ENCODE results near the gene UBA3. TPM values are rescaled to one million over a fixed set of nuclear protein-coding genes. Genes with fewer than 3 reads are reported as not detected.
A peak's percentile ranks its signal among the peaks of the same experiment; 100 is the strongest.

The UBA3 gene
- total and polyA plus RNA-seq, 2 donors (not counting 3 experiments of a cell fraction or from before 2014, with no cell fraction given), result 39.4 to 84.6 TPM

GRCh38 chr3:69032142-69032541, 48.0 kb downstream of the UBA3 start:
- no TSS peak for BruUV-seq (replicated peaks)
- ChIA-PET CTCF (interaction anchor here (0.9 to 2.2 kb wide), 4 partner anchors 11 to 274 kb away, joined by 3 to 14 read pairs (median 6); partner anchors contain the start of gene EOGT), POLR2A (interaction anchor here (0.7 to 3.2 kb wide), 3 partner anchors 19 to 773 kb away, joined by 3 to 8 read pairs (median 5); partner anchors contain the start of gene EOGT)
- H3K9me1 ChIP-seq (replicated peaks; ENCODE audit: control insufficient read depth, extremely low read depth, insufficient read depth, low read length), result no peaks in the 10 kb centered on the region
- H4K20me1 ChIP-seq (replicated peaks; ENCODE audit: control insufficient read depth, extremely low read depth, insufficient read depth, low read length), result no peaks in the 10 kb centered on the region
- peaks cover 25% of the 10 kb centered on the region for H3K4me1 ChIP-seq (ENCODE audit: control insufficient read depth, extremely low read depth, insufficient read depth, low read length)
- H3K9ac ChIP-seq (replicated peaks; ENCODE audit: extremely low read depth, insufficient read depth, low read length), result peak overlapping the region; percentile 41
- dilution Hi-C loops (cut with MboI; ENCODE audit: extremely low pct_ligation_motif_present, low sequenced_read_pairs), result no loop called here
- intact Hi-C loops (cut with micrococcal nuclease), result loop anchor here (2.0 kb wide), 1 partner anchor 51 kb away; no protein-coding TSS in a partner anchor
- FAIRE-seq (no peak), DNase-seq (ENCODE audit: low read depth, low spot score) (peak; percentile 74)
- peaks cover 7 to 29% of the 10 kb centered on the region in 2 experiments for H3K36me3 ChIP-seq (ENCODE audit: control insufficient read depth in 2 of 2, extremely low read depth in 1 of 2, insufficient read depth in 2 of 2, low read length in 2 of 2)
- H2AFZ ChIP-seq (ENCODE audit: low read depth, low read length), result no peak overlapping the region
- no peaks in the 10 kb centered on the region for H3K9me3 ChIP-seq (replicated peaks; ENCODE audit: control insufficient read depth, insufficient read depth, low read length)
- no peaks in the 10 kb centered on the region for H3K27me3 ChIP-seq (ENCODE audit: control insufficient read depth in 2 of 2, insufficient read depth in 2 of 2, low read length in 2 of 2)
- peaks cover 7% of the 10 kb centered on the region for H3K79me2 ChIP-seq (ENCODE audit: control insufficient read depth, insufficient read depth, low read length)
- H3K4me3 ChIP-seq (replicated peaks in 1 of 3; ENCODE audit: insufficient read depth in 1 of 3, low read depth in 1 of 3, low read length in 3 of 3), result no peak overlapping the region
- peak overlapping the region; percentile 96 for H3K27ac ChIP-seq (ENCODE audit: insufficient read depth, low read depth, low read length)
- H3K4me2 ChIP-seq (ENCODE audit: insufficient read depth, low read length), result peak overlapping the region; percentile 59
- TF ChIP-seq JUN (IDR thresholded peaks at IDR 0.05; ENCODE audit: borderline replicate concordance, insufficient read depth, insufficient read length, low read depth) (peak; percentile 24), EZH2 (IDR thresholded peaks at IDR 0.05; ENCODE audit: borderline replicate concordance, low read depth, low read length, severe bottlenecking) (no peak), MAX (IDR thresholded peaks at IDR 0.05; ENCODE audit: insufficient read depth, insufficient read length) (no peak), FOS (IDR thresholded peaks at IDR 0.05; ENCODE audit: borderline replicate concordance, insufficient read depth, low read length) (peak; percentile 54), GATA2 (IDR thresholded peaks at IDR 0.05; ENCODE audit: insufficient read depth, insufficient read length, low read depth, low read length) (peak; percentile 87), POLR2AphosphoS5 (IDR thresholded peaks at IDR 0.05; ENCODE audit: insufficient read depth, low read depth, low read length) (no peak), POLR2A (IDR thresholded peaks at IDR 0.05; ENCODE audit: low read depth, low read length) (no peak), MYC (IDR thresholded peaks at IDR 0.05; ENCODE audit: low read depth, low read length) (no peak), CTCF (IDR thresholded peaks at IDR 0.05; ENCODE audit: extremely low read depth in 1 of 2, insufficient read depth in 1 of 2, low read depth in 1 of 2, low read length in 2 of 2) (no peak)

Measured in endothelial cell of umbilical vein (primary cell).